ENCODE results near the gene FOXJ1.

- no peak for TF ChIP-seq POLR2A (IDR thresholded peaks at IDR 0.05; ENCODE audit: low read depth, low read length)
- no peak for TF ChIP-seq CTCF (conservative IDR thresholded peaks at IDR 0.05; ENCODE audit: low read depth, low read length)
- TF ChIP-seq SMC3 (IDR thresholded peaks at IDR 0.05; ENCODE audit: low read depth, low read length): no peak
- TF ChIP-seq CEBPB (IDR thresholded peaks at IDR 0.05; ENCODE audit: low read depth, low read length): no peak
- TF ChIP-seq RAD21 (IDR thresholded peaks at IDR 0.05; ENCODE audit: low read length): no peak
- no peak for TF ChIP-seq BHLHE40 (IDR thresholded peaks at IDR 0.05; ENCODE audit: low read depth, low read length)
- TF ChIP-seq MXI1 (IDR thresholded peaks at IDR 0.05; ENCODE audit: borderline replicate concordance, low read depth, low read length): no peak
- TF ChIP-seq USF2 (IDR thresholded peaks at IDR 0.05; ENCODE audit: low read depth, low read length): no peak
- TF ChIP-seq CHD1 (IDR thresholded peaks at IDR 0.05; ENCODE audit: low read depth, low read length): no peak
- TF ChIP-seq RFX5 (IDR thresholded peaks at IDR 0.05; ENCODE audit: low read depth, low read length): no peak
- no peak for TF ChIP-seq FOS (IDR thresholded peaks at IDR 0.05; ENCODE audit: low read depth, low read length)
- no peak for TF ChIP-seq MAFK (IDR thresholded peaks at IDR 0.05; ENCODE audit: low read depth, low read length)
Measured at GRCh38 chr17:76134911-76135809, 5.9 kb downstream of the FOXJ1 start.

All from IMR-90 (cell line).